H1 (cell line): ENCODE results near the gene HSP90B1. TPM values are rescaled to one million over a fixed set of nuclear protein-coding genes. Genes with fewer than 3 reads are reported as not detected.

Experiments
- RFX5 ChIP-seq: IDR thresholded peaks from 2 replicates; pipeline ENCODE4 v1.6.1; 2011; ENCODE audit warnings: low read depth, low read length, improper control_type of control experiment, borderline replicate concordance
- SP4 ChIP-seq: IDR thresholded peaks from 2 replicates; pipeline ENCODE4 v1.6.1; 2012; ENCODE audit warnings: low read length, inconsistent platforms
- USF2 ChIP-seq: IDR thresholded peaks from 2 replicates; pipeline ENCODE4 v1.6.1; 2011; ENCODE audit warnings: low read length, improper control_type of control experiment
- polyA plus RNA-seq, 7 experiments: library from polyadenylated mRNA; depleted of rRNA in 3 of 7; stranded (reverse) in 5 of 7; unstranded in 2 of 7; fragments of >200 nt in 5 of 7; fragments of 200-250 nt in 2 of 7; gene quantifications; 1 replicate in 5 of 7; 2 replicates in 1 of 7; 4 replicates in 1 of 7; pipeline versions ENCODE4 v1.2.1 to v1.2.3, GENCODE V29; 2011 to 2013; ENCODE audit warnings: missing spikeins in 2 of 7, mixed read lengths in 2 of 7
- total RNA-seq: library from RNA; stranded (reverse); fragmentation: NEBNext Ultra II Directional; extraction: Animal tissue kit (Norgen Biotek cat#: 25700); gene quantifications from 2 replicates; pipeline ENCODE4 v1.2.1, GENCODE V29; 2021

Gene HSP90B1
- total and polyA plus RNA-seq, 2 of the 8 experiments (the other 6 are each of a cell fraction or from before 2014, with no cell fraction given) = 161 to 847 TPM

GRCh38 chr12:103964805-103965204 lies 34.6 kb downstream of the HSP90B1 start (continued):
- TF ChIP-seq USF2 (no peak), SP4 (no peak), RFX5 (no peak)
